Common myeloid progenitor, CD34-positive (primary cell): ENCODE data around the gene FREM1.
A peak's percentile ranks its signal among the peaks of the same experiment; 100 is the strongest.

Experiments used
- CTCF ChIA-PET: fragments of 350-600 bp; sonication (Branson Sonifier 250); formaldehyde crosslinking; loops from one replicate; lab custom pipeline; 2021; ENCODE audit warnings: antibody characterized with exemption; lab: Charles Lee
- POLR2A ChIA-PET: fragments of 350-600 bp; sonication (Branson Sonifier 250); formaldehyde crosslinking; loops from one replicate; lab custom pipeline; 2021; ENCODE audit warnings: antibody characterized with exemption; lab: Charles Lee
- DNase-seq, 3 donors: peaks; one replicate each; pipeline versions ENCODE4 v3.0.0 to v3.0.0-alpha.2; 2013
- H3K27ac ChIP-seq, 2 experiments: 1 replicate in 1 of 2; 2 replicates in 1 of 2; pipeline ENCODE4 v1.7.0; 2013; ENCODE audit warnings: inconsistent platforms in 2 of 2, low read length in 2 of 2, mild to moderate bottlenecking in 2 of 2, low read depth in 1 of 2, moderate library complexity in 1 of 2; ENCODE audit not compliant: severe bottlenecking in 2 of 2, insufficient read depth in 1 of 2, poor library complexity in 1 of 2
- H3K27me3 ChIP-seq, 5 experiments: replicated peaks in 2 of 5; 1 replicate in 3 of 5; 2 replicates in 2 of 5; pipeline versions ENCODE4 v1.6.1 to v1.7.0; 2013; ENCODE audit warnings: low read length in 4 of 5, mild to moderate bottlenecking in 2 of 5, moderate library complexity in 2 of 5, inconsistent platforms in 1 of 5; ENCODE audit not compliant: insufficient read depth in 5 of 5, control insufficient read depth in 4 of 5
- H3K36me3 ChIP-seq, 4 experiments: 1 replicate in 2 of 4; 2 replicates in 2 of 4; pipeline versions ENCODE4 v1.6.1 to v1.7.0; 2013; ENCODE audit warnings: low read length in 3 of 4, control low read depth in 1 of 4, mild to moderate bottlenecking in 1 of 4; ENCODE audit not compliant: control insufficient read depth in 4 of 4, insufficient read depth in 4 of 4
- H3K4me1 ChIP-seq, 4 experiments: 1 replicate in 3 of 4; 2 replicates in 1 of 4; pipeline versions ENCODE4 v1.6.1 to v1.7.1; 2013; ENCODE audit warnings: low read length in 3 of 4, mild to moderate bottlenecking in 3 of 4, control low read depth in 1 of 4, inconsistent platforms in 1 of 4, moderate library complexity in 1 of 4; ENCODE audit not compliant: control insufficient read depth in 4 of 4, insufficient read depth in 4 of 4; ENCODE audit errors: control extremely low read depth in 1 of 4
- H3K4me3 ChIP-seq, 7 experiments: 1 replicate in 4 of 7; 2 replicates in 3 of 7; pipeline versions ENCODE4 v1.5.1 to v1.7.0; 2013; ENCODE audit warnings: mild to moderate bottlenecking in 7 of 7, low read length in 6 of 7, moderate library complexity in 6 of 7, inconsistent platforms in 2 of 7, low read depth in 2 of 7, control low read depth in 1 of 7; ENCODE audit not compliant: insufficient read depth in 4 of 7, control insufficient read depth in 1 of 7; ENCODE audit errors: extremely low read depth in 1 of 7
- H3K9me3 ChIP-seq, 5 experiments: 1 replicate in 4 of 5; 2 replicates in 1 of 5; pipeline versions ENCODE4 v1.6.1 to v1.7.1; 2013; ENCODE audit warnings: low read length in 4 of 5, mild to moderate bottlenecking in 2 of 5, inconsistent platforms in 1 of 5, low read depth in 1 of 5, moderate library complexity in 1 of 5; ENCODE audit not compliant: control insufficient read depth in 4 of 5, insufficient read depth in 2 of 5; ENCODE audit errors: control extremely low read depth in 1 of 5
- WGBS: methylation state at CpG from one replicate; pipeline ENCODE4 v1.1.5; 2013; ENCODE audit not compliant: insufficient coverage; 5-methylcytosine and 5-hydroxymethylcytosine counted together

The FREM1 gene

GRCh38 chr9:14863402-14863801, 46.8 kb downstream of the FREM1 start:
- Histone ChIP-seq H3K4me1 (no peaks in the 10 kb centered on the region), H3K9me3 (no peaks in the 10 kb centered on the region), H3K36me3 (peaks cover 0 to under 1% (median 0%) of the 10 kb centered on the region in 4 experiments), H3K27me3 (peaks cover 0 to 2% (median 0%) of the 10 kb centered on the region in 5 experiments), H3K4me3 (no peak overlapping the region), H3K27ac (no peak overlapping the region)
- CTCF ChIA-PET: interaction anchor here (0.6 kb wide), 1 partner anchor 285 kb away, joined by 3 read pairs; no protein-coding TSS in a partner anchor
- 93% methylated on average over 3 of the region's 3 CpGs for WGBS
- POLR2A ChIA-PET: no interaction called here
- no peak for DNase-seq

GRCh38 chr9:14857449-14858305, 52.6 kb downstream of the FREM1 start:
- no peak for DNase-seq
- Histone ChIP-seq H3K27me3 (peaks cover 0 to 2% (median 0%) of the 10 kb centered on the region in 5 experiments), H3K9me3 (no peaks in the 10 kb centered on the region), H3K4me1 (no peaks in the 10 kb centered on the region), H3K36me3 (peaks cover 0 to 4% (median 0%) of the 10 kb centered on the region in 4 experiments), H3K27ac (no peak overlapping the region), H3K4me3 (no peak overlapping the region)
- 100% methylated on average over 2 of the region's 7 CpGs for WGBS
- ChIA-PET POLR2A (no interaction called here), CTCF (no interaction called here)

GRCh38 chr9:14849851-14850250, 60.4 kb downstream of the FREM1 start:
- WGBS: 40% methylated on average over 3 of the region's 4 CpGs

GRCh38 chr9:14849296-14849695, 60.9 kb downstream of the FREM1 start:
- H3K27me3 ChIP-seq: no peaks in the 10 kb centered on the region
- POLR2A ChIA-PET: no interaction called here
- H3K36me3 ChIP-seq: no peaks in the 10 kb centered on the region
- CTCF ChIA-PET: no interaction called here
- no peaks in the 10 kb centered on the region for H3K9me3 ChIP-seq
- DNase-seq: no peak
- no peak overlapping the region for H3K27ac ChIP-seq
- no CpG with 5 or more reads among the region's 3 CpGs for WGBS
- no peak overlapping the region for H3K4me3 ChIP-seq
- peaks cover 0 to 4% (median 2%) of the 10 kb centered on the region in 4 experiments for H3K4me1 ChIP-seq

More at GRCh38 chr9:14849851-14850250, 60.4 kb downstream of the FREM1 start:
- peaks cover 0 to 4% (median 2%) of the 10 kb centered on the region in 4 experiments for H3K4me1 ChIP-seq
- peak in 2 of 3 donors; percentile 8 to 15 for DNase-seq
- H3K27me3 ChIP-seq: no peaks in the 10 kb centered on the region
- no peak overlapping the region for H3K27ac ChIP-seq
- POLR2A ChIA-PET: no interaction called here
- H3K36me3 ChIP-seq: no peaks in the 10 kb centered on the region
- CTCF ChIA-PET: no interaction called here
- no peak overlapping the region for H3K4me3 ChIP-seq
- H3K9me3 ChIP-seq: no peaks in the 10 kb centered on the region

- WGBS: 71% methylated on average over 2 of the region's 3 CpGs
- ChIA-PET POLR2A (no interaction called here), CTCF (interaction anchor here (0.9 to 1.2 kb wide), 2 partner anchors 8 to 13 kb away, joined by 3 read pairs; no protein-coding TSS in a partner anchor)
Measured at GRCh38 chr9:14846871-14847311, 63.3 kb downstream of the FREM1 start.

GRCh38 chr9:14843163-14843562, 67.1 kb downstream of the FREM1 start:
- Histone ChIP-seq H3K4me3 (no peak overlapping the region), H3K9me3 (no peaks in the 10 kb centered on the region), H3K27me3 (no peaks in the 10 kb centered on the region), H3K36me3 (peaks cover 0 to 12% (median 0%) of the 10 kb centered on the region in 4 experiments), H3K27ac (no peak overlapping the region), H3K4me1 (no peaks in the 10 kb centered on the region)
- POLR2A ChIA-PET: no interaction called here
- no peak for DNase-seq
- no CpG with 5 or more reads among the region's 2 CpGs for WGBS
- CTCF ChIA-PET: no interaction called here

More at GRCh38 chr9:14846871-14847311, 63.3 kb downstream of the FREM1 start:
- Histone ChIP-seq H3K4me3 (no peak overlapping the region), H3K4me1 (peaks cover 0 to 4% (median 2%) of the 10 kb centered on the region in 4 experiments), H3K27me3 (no peaks in the 10 kb centered on the region), H3K27ac (no peak overlapping the region), H3K36me3 (peaks cover 0 to 4% (median 0%) of the 10 kb centered on the region in 4 experiments), H3K9me3 (no peaks in the 10 kb centered on the region)
- peak; percentile 34 to 64 (median 64) for DNase-seq

GRCh38 chr9:14842269-14842668, 68.0 kb downstream of the FREM1 start:
- POLR2A ChIA-PET: no interaction called here
- H3K4me1 ChIP-seq: no peaks in the 10 kb centered on the region
- WGBS: 99% methylated on average over 10 of the region's 10 CpGs
- H3K4me3 ChIP-seq: no peak overlapping the region
- DNase-seq: no peak
- H3K27ac ChIP-seq: no peak overlapping the region
- no peaks in the 10 kb centered on the region for H3K9me3 ChIP-seq
- CTCF ChIA-PET: no interaction called here
- no peaks in the 10 kb centered on the region for H3K27me3 ChIP-seq
- H3K36me3 ChIP-seq: peaks cover 0 to 12% (median 0%) of the 10 kb centered on the region in 4 experiments
